Measurements from ENCODE around the gene PIK3C2G.

DNA sequence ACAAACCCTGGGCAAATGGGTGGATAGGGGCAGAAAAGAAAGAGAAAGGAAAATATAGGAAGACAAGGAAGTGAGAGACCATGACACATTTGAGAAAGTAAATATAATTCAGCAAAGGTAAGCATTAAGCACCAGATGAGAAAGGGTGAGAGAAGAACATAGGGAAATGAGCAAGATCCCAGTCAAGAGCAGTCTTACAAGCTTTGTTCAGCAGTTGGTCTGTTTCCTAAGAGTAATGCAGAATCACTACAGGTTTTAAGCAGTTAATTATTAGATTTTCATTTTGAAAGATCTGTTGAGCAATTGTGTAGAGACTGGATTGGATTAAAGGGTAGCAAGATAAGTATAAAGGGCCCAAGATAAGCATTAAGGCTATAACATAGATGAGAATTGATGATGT, 330.2 kb downstream of the PIK3C2G start:
- TF ChIP-seq, protein P1, sequence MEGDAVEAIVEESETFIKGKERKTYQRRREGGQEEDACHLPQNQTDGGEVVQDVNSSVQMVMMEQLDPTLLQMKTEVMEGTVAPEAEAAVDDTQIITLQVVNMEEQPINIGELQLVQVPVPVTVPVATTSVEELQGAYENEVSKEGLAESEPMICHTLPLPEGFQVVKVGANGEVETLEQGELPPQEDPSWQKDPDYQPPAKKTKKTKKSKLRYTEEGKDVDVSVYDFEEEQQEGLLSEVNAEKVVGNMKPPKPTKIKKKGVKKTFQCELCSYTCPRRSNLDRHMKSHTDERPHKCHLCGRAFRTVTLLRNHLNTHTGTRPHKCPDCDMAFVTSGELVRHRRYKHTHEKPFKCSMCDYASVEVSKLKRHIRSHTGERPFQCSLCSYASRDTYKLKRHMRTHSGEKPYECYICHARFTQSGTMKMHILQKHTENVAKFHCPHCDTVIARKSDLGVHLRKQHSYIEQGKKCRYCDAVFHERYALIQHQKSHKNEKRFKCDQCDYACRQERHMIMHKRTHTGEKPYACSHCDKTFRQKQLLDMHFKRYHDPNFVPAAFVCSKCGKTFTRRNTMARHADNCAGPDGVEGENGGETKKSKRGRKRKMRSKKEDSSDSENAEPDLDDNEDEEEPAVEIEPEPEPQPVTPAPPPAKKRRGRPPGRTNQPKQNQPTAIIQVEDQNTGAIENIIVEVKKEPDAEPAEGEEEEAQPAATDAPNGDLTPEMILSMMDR (IDR thresholded peaks at IDR 0.05; ENCODE audit: low read depth, low read length, missing input control) = no peak
- TF ChIP-seq HNF4A (conservative IDR thresholded peaks at IDR 0.05) (no peak), RXRA (IDR thresholded peaks at IDR 0.05) (no peak)
